HG03108 (cell line): ENCODE measurements around the gene UBN2.

Source experiments
- ATAC-seq: cut with Tn5 transposase; IDR thresholded peaks from one replicate; pipeline ENCODE4 v1.9.1; 2021; ENCODE audit warnings: moderate library complexity; ENCODE audit not compliant: unreplicated experiment

Gene UBN2

DNA sequence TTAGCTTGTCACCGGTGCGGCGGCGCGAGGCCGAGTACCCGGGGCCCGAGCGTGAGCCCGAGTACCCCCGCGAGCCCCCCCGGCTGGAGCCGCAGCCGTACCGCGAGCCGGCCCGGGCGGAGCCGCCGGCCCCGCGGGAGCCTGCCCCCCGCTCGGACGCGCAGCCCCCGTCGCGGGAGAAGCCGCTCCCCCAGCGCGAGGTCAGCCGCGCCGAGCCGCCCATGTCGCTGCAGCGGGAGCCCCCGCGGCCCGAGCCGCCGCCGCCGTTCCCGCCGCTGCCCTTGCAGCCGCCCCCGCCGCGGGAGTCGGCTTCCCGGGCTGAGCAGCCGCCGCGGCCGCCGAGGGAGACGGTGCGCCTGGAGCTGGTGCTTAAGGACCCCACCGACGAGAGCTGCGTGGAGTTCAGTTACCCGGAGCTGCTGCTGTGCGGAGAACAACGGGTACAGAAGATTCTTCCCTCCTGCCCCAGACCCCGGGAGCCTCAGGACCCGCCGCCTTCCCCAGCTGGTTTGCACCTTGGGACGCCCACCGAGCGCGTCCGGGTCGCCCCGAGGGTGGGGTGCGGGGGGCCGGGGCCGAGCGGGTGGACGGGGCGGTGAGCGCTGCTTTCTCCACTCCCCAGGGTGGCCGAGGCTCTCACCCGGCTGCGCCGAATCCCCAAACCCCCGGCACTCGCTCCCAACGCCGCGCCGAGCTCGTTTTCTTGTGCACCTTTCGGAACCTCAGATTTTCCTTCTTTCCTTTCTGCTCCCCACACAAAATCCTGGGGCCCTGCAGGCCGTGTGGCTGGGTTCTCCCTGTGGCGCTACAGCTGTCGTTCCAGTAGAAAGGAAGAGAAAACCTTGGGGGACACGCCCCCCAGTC lies 708 bp downstream of the UBN2 start:
- peak; percentile 16 for ATAC-seq

DNA sequence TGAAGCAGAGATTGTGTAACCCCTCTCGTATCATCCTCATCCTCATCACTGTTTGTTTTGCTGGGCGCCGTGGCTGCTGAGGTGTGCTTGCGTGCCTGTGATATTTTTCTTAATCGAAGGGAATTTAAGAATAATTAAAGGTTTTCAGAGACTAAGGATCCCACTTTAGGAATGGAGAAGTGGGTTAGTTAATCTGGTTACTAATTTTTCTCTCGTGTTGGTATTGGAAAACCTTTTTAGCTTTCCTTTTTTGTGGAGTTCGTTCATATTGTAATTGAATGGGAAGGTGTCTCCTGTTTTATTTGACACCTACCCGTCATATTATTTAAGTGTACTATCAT lies 1.3 kb downstream of the UBN2 start:
- ATAC-seq, result no peak

DNA sequence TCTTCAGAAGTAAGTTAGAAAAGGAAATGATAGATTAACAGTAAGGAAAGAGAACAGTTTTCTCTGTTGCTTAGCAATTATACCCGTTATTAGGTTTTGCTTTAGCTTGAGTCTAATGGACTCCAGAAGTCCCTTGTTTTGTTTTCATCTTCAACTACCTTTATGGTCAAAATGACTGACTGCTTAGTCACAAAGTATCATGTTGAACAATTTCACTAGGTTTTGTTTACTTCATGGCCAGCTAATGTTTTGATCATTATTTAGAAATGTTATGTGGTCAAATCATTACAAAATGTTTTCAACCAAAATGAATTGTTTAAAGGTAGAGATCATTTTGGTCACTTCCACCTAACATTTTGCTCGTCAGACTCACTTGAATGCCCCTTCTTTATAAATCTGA lies 1.9 kb downstream of the UBN2 start:
- no peak for ATAC-seq

DNA sequence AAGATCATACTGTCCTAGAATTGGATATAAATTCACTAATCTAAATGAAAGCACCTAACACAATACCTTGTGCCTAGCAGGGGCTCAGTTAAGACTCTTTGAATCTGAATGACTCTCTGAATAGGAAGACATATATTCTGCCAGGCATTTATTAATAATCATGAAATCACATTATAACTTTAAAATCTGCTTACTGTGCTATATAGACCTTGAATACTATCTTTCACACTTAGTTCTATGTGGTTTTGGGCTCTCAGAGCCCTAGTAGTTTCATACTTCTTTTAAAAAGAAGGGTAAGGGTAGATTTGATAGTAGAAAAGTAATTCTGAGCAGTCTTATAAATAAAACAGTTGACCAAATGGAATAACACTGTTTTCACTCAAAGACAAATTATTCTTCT lies 10.2 kb downstream of the UBN2 start:
- no peak for ATAC-seq

DNA sequence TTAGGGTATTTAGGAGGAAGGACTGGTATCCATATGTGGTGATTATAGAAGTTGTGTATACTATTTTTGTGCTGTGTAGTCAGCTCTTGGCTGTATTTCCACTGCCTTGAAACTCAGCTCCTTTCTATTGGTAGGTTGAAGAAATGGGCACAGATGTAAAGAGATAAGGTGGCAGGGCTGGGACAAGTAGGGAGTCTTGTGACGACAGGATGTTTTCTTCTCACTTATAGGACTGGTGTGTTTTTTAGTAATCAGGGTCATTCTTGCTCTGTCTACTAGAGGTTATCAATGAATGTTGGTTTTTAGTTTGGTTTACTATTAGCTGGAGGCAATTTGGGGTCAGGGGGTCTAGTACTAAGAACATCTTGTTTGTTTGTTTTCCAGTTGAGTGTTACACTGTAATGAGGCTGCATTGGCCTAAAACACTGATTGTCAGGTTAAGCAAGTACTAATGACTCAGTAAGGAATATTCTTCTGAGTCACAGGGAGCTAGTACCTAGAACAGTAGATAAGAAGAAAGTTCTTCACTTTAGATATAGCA lies 11.8 kb downstream of the UBN2 start:
- no peak for ATAC-seq

DNA sequence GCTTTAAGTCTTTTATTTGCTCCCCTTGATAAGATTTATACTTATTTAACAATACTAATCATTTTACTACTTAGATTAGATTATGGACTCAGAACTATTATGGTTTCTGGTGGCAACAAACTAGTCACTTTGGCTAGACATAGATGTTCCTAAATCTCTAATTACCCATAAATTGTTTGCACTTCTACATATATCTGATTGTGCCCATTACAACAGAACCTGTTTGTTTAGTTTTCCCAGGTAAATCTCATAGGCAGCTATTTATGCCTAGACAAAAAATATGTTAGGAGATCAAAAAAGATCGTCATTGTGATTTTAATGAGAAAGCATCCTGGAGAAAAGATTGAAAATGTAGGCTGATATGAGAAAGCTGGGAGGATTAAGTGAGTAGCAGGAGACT lies 14.4 kb downstream of the UBN2 start:
- ATAC-seq, result no peak

DNA sequence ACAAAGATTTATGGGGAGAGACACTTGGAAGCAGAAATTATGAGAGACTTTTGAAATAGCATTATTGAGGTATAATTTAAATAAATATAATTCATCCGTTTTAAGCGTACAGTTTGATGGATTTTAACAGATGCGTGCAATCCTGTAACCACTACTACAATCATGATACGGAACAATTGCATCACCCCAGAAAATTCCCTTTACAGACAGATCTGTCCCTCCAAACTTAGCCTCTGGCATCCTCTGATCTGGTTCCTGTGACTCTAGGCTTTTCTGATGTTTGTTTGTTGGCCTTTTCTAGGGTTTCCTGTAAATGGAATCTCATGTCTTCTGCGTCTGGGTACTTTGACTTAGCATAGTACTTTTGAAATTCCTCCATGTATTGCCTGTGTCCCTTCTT lies 15.5 kb downstream of the UBN2 start:
- ATAC-seq, result no peak

DNA sequence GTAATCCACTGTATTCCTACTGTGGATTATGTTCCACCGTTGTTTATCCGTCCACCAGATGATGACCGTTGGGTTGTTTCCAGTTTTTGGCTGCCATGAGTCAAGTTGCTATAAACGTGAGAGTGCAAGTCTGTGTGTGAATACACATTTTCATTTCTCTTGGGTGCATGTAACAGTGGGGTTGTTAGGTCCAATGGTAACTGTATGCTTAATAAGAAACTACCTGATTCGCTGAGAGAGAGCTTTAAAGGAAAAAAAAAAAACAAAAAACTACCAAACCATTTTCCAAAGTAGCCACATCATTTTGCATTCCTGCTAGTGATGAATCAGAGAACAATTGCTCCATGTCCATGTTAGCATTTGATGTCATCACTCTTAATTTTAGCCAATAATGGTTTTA lies 15.9 kb downstream of the UBN2 start:
- no peak for ATAC-seq

DNA sequence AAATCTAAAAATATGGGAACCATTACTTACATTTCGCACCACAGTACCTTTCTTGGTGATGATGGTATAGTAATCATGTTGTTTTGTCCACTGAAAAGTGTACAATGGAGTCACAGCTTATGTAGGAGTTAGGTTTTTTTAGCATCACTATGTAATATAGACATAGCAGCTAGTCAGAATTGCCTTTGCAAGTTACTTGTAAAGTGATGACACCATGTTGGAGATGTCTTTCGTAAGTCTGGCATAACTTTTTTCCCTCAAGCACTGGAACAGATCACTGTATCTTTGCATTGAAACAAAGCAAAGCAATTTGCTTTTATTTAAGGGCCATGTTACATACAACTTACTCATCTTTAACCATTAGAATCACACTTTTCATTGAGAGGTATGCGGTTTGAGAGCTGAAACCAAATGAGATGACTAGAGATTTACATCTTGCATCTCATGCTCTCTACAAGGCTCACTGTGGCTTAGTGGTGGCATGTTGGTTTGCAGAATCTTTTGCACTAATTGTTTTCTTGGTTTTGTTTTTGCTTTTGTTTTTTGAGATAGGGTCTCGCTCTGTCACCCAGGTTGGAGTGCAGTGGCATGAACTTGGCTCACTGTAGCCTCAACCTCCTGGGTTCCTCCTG lies 18.3 kb downstream of the UBN2 start:
- no peak for ATAC-seq

DNA sequence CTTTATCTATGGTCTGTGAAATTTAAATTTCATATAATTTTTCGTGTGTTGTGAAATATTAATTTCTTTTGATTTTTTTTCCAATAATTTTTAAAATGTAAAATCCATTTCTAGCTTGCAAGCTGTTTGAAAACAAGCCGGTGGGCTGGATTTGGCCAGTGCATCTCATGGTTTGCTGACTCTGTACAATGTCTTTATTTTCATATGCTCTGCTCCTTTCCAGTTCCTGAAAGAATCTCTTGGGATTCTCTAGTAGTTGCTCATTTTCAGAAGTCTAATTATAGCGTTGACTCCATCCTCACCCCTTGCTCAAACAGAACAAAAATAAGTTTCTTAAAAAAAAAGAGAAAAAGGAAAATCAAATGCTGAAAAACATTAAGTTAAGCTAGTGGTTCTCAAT lies 21.4 kb downstream of the UBN2 start:
- no peak for ATAC-seq

DNA sequence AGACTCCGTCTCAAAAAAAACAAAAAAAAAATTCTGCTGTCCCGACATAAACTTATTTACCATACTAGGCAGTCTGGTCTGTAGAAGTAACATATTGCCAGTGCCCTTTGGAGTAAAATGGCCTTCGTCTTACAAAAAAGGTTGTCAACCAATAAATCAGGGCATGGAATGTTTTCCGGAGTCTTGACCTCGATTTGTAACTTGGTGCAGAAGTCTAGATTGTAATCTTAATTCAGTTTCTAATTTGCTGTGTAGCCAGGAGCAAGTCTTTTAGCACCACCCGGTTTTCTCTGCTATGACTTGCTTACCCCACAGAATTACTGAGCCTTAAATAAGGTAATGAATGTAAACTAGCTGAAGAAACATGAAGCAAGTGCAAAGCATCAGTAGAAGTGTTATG lies 23.2 kb downstream of the UBN2 start:
- no peak for ATAC-seq

DNA sequence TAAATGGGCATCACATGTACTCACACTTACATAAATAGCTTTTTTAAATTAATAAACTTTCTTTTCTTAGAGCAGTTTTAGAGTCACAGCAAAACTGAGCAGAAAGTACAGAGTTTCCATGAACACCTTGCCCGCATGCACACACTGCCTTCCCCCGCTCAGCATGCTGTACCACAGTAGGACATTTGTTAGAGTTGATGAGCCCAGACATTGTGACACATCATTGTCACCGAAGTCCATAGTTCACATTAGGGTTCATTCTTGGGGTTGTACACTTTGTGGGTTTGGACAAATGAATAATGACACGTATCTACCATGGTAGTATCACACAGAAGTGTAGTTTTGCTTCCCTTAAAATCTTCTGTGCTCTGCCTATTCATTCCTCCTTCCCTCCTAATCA lies 23.7 kb downstream of the UBN2 start:
- no peak for ATAC-seq

DNA sequence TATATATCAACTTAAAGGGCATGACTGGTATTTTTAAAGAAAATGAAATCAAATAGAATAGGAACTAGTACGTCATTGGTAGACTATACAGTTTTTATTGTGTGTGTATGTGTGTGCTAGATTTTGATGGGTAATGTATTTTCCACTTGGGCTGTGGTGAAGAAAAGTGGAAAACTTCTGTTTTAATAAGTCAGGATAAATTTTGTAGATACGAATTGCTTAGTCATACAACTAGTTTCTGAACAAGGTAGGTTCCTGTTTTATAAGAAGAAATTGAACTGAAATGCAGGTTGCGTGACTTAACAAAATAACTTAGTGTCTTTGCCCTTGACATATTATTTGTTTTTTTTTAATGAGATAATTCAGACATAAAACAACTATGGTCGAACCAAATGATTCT lies 24.3 kb downstream of the UBN2 start:
- ATAC-seq, result no peak

DNA sequence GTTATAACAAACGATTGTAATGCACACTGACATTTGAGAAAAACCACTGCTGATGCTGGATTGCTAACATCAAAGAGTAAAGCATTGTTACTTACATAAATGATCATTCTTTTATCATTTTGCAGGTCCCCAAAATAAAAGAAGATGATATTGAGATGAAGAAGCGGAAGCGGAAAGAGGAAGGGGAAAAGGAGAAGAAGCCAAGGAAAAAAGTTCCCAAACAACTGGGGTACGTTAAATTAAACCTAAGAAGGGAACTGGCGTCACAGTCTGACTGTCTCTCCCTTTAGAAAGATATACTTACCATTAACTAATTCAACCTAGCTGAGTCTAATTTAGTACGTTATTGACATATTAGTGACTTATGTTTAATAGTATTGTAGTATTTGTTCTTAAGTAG lies 28.1 kb downstream of the UBN2 start:
- no peak for ATAC-seq

DNA sequence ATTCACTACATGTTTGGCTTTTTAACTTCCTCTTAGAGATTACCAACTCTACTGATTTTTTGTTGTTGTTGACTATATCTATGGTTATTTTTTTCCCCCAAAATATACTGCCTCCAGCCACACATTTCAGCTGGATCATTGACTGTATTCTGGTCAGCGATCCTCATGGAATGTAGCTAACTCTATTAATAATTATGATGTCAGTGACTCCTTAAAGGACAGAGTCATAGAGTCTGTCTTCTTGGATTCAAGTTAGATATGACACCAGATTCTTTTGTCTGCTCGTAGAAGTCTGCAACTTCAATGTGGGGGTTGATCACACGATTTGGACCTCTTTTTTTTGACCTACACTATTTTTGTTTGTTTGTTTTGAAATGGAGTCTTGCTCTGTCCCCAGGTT lies 33.2 kb downstream of the UBN2 start:
- ATAC-seq, result no peak

DNA sequence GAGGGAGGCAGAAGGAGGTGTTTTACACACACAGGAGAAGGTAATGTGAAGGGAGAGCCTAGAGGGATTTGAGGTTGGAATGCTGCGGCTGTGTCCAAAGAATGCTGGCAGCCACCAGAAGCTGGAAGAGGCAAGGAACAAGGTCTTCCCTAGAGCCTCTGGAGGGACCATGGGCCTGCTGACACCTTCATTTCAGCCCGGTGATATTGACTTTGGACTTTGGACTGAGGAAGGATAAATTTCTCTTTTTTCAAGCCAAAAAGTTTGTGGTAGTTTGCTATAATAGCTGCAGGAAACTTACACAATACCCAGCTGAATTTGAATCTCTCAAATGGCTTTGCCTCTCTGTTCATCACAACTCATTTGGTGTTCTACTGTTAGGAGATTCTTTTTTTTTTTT lies 34.6 kb downstream of the UBN2 start:
- ATAC-seq, result no peak

DNA sequence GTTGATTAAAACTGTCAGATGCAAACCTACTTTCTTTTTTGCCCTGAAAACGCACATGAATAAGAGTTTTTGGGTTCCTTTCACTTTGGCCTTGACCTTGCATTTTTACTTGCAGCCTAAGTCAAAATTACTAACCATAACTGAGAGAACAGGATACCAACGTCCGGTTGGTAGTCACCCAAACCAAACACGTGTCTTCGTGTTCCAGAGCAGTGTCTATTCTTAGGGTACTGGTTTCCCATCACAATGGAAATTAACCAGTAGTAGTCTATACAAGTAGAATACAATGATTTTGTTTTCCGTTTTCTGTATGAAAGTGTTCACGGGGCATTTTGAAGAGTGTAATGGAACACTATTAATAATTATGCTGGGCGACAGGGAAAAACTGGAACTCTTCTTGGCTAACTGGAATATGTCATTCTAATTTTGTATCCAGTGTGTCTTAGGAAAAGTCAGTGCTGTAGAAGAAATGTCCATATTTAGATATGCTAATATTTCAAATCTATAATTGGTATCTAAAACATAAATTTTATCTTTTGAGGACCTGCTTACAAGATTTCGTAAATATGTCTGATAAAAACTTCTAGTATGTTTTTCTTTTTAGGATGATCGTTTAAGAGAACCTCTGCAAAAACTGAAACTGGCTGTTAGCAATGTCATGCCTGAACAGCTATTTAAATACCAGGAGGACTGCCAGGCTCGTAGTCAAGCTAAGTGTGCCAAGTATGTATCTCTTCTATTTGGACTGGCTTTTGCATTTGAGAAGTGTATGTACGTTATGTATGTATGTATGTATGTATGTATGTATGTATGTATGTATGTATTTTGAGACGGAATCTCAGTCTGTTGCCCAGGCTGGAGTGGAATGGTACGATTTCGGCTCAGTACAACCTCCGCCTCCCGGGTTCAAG lies 40.9 kb downstream of the UBN2 start:
- no peak for ATAC-seq

DNA sequence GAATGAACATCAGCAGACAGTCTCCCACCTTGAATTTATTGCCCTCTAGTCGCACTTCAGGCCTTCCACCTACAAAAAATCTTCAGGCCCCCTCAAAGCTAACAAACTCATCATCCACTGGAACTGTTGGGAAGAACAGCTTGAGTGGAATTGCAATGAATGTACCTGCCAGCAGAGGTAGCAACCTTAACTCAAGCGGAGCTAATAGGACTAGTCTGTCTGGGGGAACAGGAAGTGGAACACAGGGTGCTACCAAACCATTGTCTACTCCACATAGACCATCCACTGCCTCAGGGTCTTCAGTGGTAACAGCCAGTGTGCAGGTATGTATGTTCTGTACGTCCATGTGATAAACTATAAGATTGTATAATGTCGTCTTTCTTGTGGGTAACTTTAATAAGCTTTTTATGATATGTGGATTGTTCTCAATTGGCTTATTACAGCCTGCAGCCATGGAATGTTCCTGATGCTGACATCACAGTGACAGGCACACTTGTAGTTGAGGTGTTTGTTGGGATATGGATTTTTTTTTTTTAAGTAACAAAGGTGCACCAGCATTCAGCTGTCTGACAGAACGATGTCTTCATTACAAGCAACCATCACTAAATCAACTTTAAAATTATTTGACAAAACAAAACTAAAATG lies 53.3 kb downstream of the UBN2 start:
- ATAC-seq, result no peak

DNA sequence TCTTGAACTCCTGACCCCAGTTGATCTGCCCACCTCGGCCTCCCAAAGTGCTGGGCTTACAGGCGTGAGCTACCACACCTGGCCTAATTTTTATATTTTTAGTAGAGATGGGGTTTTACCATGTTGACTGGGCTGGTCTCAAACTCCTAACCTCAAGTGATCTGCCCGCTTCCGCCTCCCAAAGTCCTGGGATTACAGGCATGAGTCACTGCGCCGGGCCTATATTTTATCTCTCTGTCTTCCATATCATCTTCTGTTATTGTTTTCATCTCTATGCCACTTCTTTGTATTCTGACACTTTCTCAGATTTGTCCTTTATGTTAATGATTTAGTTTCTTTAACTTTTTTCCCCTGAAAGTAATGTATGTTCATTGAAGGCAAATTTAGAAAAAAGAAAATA lies 55.1 kb downstream of the UBN2 start:
- ATAC-seq, result no peak

DNA sequence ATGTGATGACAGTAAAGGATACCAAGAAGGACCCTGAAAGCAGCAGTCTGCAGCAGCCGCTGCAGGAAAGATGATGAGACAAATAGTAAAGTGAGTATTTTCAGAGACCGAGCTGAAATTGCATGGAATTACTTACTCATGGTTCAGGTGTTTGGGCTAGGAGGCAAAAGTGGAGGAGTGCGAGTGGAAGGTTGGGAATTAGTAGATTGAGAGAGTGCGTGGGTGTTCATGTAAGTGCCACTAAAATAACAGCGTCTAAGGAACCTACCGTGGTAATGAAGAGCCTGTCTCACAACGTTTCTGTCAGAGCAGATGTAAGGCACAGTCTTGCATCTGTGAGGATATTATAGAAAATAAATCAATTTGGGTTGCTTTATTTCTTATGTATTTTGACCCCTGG lies 61.8 kb downstream of the UBN2 start:
- ATAC-seq, result no peak

DNA sequence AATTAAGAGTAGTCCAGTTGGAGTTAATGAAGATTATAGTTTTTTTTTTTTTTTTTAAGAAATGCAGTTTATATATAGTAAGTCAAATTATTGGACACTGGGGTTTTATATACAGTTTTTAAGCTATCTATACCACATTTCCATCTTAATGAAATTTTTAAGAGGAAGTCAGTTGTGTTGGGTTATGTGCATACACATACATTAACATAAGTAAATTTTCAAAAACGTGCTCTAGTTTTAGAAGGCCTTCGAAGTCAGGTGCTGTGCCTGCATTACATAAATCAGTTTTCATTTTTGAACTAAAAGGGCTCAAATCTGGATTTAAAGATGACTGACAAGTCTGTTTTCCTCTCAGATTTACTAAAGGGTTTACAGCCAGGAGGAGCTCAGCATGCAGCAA lies 62.5 kb downstream of the UBN2 start:
- no peak for ATAC-seq
